Measurements from ENCODE around the gene BACH2.
"Not testable (repeated sequence)": the region's sequence is repeated elsewhere in the genome, so short reads cannot be mapped to it uniquely, and the experiment has no call there.

The BACH2 gene

DNA sequence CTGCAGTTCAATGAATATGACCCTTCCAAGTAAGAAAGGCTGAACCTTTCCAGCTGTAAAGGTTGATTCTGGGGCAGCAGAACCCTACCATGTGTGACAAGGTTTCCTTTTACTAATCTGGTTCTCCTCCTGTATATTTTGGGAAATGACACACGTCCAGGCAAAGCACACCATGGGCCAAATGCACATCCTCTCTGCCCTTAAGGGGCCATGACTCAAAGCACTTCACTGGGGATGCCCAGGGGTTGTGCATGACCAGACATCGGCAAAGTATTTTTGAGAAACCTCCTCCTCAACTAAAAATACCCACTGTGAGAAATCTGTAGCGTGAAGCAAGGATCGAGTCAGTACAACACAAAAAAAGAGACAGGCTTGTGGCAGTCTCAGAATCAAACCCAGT, 174.7 kb downstream of the BACH2 start:
- FAIRE-seq, result no peak

DNA sequence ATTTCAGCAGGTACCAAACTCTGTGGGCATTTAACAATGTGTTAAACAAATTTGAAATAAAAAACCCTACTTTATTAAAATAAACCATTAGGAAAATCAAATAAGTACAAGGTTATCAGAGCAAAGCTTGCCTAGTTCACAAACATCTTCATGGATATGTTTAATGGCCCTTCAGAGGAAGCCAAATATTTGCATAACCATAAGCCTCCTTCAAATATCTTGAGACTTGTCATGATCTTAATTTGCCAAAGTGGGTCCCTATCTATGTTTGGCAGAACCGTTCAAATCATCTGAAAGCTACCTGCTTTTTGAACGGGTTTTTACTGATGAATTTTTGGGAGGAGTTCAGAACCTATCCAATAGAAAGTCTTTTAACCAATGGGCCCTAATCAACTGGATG, 176.3 kb downstream of the BACH2 start:
- no peak for FAIRE-seq

GRCh38 chr6:90119618-90120017, 177.0 kb downstream of the BACH2 start:
- no peak for FAIRE-seq

GRCh38 chr6:90118581-90118980, 178.1 kb downstream of the BACH2 start:
- no peak for FAIRE-seq

GRCh38 chr6:90118069-90118468, 178.6 kb downstream of the BACH2 start:
- FAIRE-seq, result no peak

- FAIRE-seq, result not testable (repeated sequence)
Measured at GRCh38 chr6:90116126-90116525, 180.5 kb downstream of the BACH2 start.

DNA sequence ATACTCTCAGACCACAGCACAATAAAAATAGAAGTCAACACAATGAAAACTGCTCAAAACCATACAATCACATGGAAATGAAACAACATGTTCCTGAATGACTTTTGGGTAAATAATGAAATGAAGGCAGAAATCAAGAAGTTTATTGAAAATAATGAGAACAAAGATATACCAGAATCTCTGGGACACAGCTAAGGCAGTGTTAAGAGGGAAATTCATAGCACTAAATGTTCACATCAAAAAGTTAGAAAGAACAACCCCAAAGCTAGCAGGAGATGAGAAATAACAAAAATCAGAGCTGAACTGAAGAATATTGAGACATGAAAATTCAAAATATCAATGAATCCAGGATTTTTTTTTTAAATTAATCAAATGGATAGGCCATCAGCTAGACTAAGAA, 183.3 kb downstream of the BACH2 start:
- no peak for FAIRE-seq

DNA sequence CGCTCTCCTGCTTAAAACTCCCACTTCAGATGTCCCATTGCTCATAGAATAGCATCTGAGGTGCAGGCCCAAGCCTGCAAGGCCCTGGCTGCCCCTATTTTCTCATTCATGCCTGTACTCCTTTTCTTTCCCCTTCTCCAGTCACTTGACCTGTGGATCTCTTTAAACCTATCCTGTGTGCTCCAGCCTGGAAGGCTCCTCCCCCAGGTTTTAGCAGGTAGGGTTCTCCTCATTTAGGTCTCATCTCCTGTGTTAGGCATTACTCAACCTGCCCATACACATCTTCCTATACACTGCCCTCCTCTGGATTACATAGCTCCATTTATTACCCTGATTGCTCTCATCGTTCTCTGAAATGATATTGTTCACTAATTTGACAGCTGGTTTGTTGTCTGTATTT, 185.3 kb downstream of the BACH2 start:
- no peak for FAIRE-seq

GRCh38 chr6:90110971-90111370, 185.7 kb downstream of the BACH2 start:
- FAIRE-seq, result no peak

- FAIRE-seq, result no peak
Measured at GRCh38 chr6:90109141-90109540, 187.5 kb downstream of the BACH2 start.

DNA sequence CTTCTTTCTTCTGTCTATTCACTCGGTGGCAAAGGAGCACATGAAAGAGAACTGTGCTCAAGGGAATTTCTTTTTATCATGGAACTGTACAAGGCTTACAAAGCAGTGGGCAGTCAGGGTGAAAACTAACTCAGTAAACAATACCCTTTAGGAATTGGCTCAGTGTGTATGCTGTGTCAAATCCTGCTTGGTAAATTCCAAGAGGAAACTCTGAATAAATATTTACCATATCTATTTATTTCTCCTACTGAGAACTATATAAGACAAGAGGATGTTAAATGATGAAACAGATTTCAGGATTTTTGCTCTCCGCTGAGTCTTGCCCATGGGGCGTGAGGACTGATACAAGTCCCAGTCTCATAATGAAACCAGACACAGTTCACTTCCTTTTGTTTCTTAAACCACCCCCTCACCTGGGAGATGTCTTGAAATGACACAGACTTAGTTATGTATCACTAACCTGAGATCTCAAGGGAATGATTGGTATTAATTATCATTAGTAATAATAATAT, 188.8 kb downstream of the BACH2 start:
- no peak for FAIRE-seq

- FAIRE-seq, result no peak
Measured at GRCh38 chr6:90107371-90107770, 189.3 kb downstream of the BACH2 start.

GRCh38 chr6:90106449-90106848, 190.2 kb downstream of the BACH2 start:
- no peak for FAIRE-seq

GRCh38 chr6:90105506-90106170, 191.0 kb downstream of the BACH2 start:
- FAIRE-seq, result no peak

- FAIRE-seq, result no peak
Measured at GRCh38 chr6:90103056-90103800, 193.4 kb downstream of the BACH2 start.

DNA sequence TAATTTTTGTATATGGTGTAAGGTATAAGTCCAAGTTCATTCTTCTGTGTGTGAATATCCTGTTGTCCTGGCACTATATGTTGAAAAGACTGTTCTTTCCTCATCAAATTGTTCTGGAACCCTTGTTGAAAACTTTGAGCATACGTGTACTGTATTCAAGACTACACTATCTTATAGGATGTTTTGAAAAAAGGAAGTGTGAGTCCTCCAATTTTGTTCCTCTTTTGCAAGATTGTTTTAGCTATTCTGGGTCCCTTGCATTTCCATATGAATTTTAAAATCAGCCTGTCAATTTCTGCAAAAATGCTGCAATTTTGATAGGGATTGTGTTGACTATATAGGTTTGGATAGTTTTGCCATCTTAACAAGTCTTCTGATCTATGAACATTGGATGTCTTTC, 195.2 kb downstream of the BACH2 start:
- no peak for FAIRE-seq

DNA sequence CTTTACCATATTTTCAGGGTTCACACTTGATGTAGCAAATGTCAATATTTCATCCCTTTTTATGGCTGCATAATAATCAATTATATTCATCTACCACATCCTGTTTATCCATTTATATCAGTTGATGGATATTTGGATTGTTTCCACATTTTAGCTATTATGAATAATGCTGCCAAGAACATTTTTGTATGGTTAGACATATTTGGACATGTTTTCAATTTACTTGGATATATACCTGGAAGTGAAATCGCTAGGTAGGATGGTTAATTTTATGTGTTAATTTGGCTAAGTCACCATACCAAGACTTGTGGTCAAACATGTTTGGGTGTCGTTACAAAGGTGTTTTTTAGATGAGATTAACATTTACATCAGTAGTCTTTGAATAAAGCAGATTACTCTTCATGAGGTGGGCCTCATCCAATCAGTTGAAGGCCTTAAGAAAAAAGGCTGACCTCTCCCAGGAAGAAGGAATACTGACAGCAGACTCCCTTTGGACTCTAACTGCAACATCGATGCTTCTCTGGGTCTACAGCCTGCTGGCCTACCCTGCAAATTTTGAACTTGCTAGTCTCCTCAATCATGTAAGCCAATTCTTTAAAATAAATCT, 196.5 kb downstream of the BACH2 start:
- FAIRE-seq, result no peak

DNA sequence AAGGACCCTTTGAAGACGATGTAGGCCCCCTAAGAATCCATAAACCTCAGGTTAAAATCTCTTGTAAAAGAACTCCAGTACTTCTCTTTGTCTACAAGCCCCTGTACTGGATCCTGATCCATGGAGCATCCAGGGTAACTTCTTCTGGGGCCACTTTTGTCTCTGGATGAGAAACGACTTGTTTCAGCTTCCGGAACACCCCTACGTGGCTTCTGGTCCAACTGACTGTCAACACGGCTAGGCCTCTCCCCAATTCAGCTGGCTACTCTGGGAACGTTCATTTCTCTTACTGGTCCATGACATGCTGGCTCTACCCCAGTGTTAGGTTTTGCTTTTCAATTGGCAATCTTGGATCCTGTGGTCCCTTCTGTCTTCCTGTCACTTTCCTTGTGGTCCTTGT, 198.0 kb downstream of the BACH2 start:
- FAIRE-seq, result no peak

DNA sequence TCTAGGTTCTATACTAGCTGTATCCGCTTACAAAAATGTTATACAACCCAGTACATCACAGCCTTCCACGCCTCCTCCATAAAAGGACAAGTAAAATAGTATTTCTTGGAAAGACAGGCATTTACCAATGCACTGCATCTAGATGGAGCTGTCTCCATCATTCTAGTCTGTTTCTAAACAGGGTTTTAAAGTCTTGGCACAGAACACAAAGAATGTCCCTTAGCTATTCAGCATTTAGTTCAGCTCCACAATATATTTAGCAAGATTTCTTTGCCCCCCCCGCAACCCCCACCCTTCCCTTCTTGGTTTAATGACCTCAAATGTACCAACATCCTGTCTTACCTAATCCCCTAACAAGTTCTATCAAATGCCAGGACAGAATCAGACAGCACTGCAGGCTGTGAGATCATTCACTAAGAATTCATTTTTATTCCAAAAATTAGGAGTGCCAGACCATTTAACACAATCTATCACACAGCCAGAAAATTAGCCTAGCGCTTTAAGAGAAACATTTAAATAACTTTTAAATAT, 198.6 kb downstream of the BACH2 start:
- FAIRE-seq, result no peak

GRCh38 chr6:90097356-90097755, 199.3 kb downstream of the BACH2 start:
- no peak for FAIRE-seq

GRCh38 chr6:90096818-90097217, 199.8 kb downstream of the BACH2 start:
- FAIRE-seq, result no peak

- FAIRE-seq, result no peak
Measured at GRCh38 chr6:90095788-90096187, 200.9 kb downstream of the BACH2 start.

DNA sequence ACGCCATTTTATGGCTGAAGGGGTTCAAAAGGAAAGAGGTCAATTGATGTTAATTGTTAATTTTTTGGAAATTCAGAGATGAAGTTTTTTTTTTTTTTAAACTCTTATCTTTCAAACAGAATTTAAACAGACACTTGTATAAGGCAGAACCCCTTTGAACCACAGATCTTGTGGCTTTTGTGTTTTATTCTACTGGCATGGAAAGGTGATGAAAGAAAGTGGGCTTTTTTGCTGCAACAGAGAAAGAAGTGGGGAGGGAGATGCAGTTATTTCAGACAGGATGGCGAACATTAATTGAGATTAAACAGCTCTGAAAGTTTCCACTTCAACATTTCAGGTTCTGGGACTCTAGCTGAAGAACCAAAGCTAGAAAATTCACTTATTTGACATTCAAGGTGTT, 201.5 kb downstream of the BACH2 start:
- no peak for FAIRE-seq
